ENCODE data around the gene FLT1. TPM values are rescaled to one million over a fixed set of nuclear protein-coding genes. Genes with fewer than 3 reads are reported as not detected.
A peak's percentile ranks its signal among the peaks of the same experiment; 100 is the strongest.

FLT1 gene
- total RNA-seq, 6 experiments from 2014 or later, result 80.5 to 118 (median 91.0) TPM

DNA sequence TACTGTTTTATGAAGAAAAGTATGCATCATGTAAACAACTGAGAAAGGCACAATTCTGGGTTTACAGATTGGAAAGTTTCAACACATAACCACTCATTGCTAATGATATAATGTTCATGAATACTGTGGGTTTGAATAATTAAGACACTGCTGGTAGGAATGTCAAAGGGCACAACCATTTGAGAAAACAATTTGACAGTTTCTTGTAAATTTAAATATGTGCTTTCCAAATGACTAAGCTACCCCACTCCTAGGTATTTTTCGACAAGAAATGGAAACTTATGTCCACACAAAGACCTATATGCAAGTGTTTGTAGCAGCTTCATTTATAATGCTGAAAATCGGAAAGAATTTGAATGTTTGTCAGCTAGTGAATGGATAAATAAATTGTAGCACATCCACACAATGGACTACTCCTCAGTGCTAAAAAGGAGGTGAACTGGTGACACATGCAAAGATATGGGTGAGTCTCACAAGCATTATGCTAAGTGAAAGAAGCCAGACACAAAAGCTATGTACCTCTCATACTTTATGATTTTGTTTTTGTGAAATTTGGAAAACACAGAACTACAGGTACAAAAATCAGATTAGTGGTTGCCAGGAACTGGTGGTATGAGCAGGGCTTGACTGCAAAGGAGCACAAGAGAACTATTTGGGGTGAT is 44.8 kb upstream of the FLT1 start:
- H3K27me3 Mint-ChIP-seq (ENCODE audit: insufficient read depth), result no peaks in the 10 kb centered on the region; the same call in 1 of the 2 replicates
- no peak for DNase-seq
- no peak overlapping the region for H3K27ac Mint-ChIP-seq
- peaks cover 16% of the 10 kb centered on the region for H3K36me3 Mint-ChIP-seq (ENCODE audit: low read depth)
- H3K4me3 Mint-ChIP-seq, result no peak overlapping the region
- TF ChIP-seq CTCF (IDR thresholded peaks at IDR 0.05), result no peak
- H3K4me1 Mint-ChIP-seq (ENCODE audit: low read depth), result peaks cover 46% of the 10 kb centered on the region
- peaks cover 12% of the 10 kb centered on the region for H3K9me3 Mint-ChIP-seq

DNA sequence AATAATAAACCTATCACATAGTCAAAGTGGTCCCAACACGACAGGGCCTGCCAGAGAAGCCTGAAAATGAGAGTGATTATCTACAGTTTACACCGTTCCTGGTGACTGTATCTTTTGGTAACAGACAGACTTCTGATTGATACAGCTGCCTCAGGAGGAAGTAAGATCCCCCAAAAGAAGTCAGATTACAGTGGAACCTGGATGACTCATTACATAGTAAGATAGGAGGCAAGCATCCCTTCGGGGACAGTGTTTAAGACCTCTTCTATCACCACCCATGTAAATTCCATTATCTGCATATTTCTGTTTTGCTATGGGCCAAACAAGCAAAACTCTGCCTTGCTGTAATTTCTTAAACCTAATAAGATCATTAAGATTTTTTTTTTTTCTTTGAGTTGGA is 44.0 kb upstream of the FLT1 start:
- peaks cover 8% of the 10 kb centered on the region for H3K36me3 Mint-ChIP-seq (ENCODE audit: low read depth)
- TF ChIP-seq CTCF (IDR thresholded peaks at IDR 0.05), result no peak
- no peak for DNase-seq
- H3K27ac Mint-ChIP-seq, result no peak overlapping the region
- peaks cover 4% of the 10 kb centered on the region for H3K9me3 Mint-ChIP-seq
- H3K27me3 Mint-ChIP-seq (ENCODE audit: insufficient read depth), result no peaks in the 10 kb centered on the region
- H3K4me3 Mint-ChIP-seq, result no peak overlapping the region
- H3K4me1 Mint-ChIP-seq (ENCODE audit: low read depth), result peaks cover 46% of the 10 kb centered on the region

GRCh38 chr13:28537171-28537570 is 42.2 kb upstream of the FLT1 start:
- no peak for TF ChIP-seq CTCF (IDR thresholded peaks at IDR 0.05)

GRCh38 chr13:28536371-28536770 is 41.4 kb upstream of the FLT1 start:
- Mint-ChIP-seq H3K27ac (no peak overlapping the region), H3K9me3 (no peaks in the 10 kb centered on the region), H3K27me3 (ENCODE audit: insufficient read depth) (no peaks in the 10 kb centered on the region), H3K4me3 (no peak overlapping the region), H3K36me3 (ENCODE audit: low read depth) (no peaks in the 10 kb centered on the region), H3K4me1 (ENCODE audit: low read depth) (peaks cover 38% of the 10 kb centered on the region)
- no peak for DNase-seq
- TF ChIP-seq CTCF (IDR thresholded peaks at IDR 0.05), result no peak

More at GRCh38 chr13:28537171-28537570, 42.2 kb upstream of the FLT1 start:
- DNase-seq, result no peak
- Mint-ChIP-seq H3K36me3 (ENCODE audit: low read depth) (no peaks in the 10 kb centered on the region), H3K27ac (peak overlapping the region; percentile 2; the same call in 1 of the 2 replicates), H3K4me1 (ENCODE audit: low read depth) (peaks cover 46% of the 10 kb centered on the region), H3K9me3 (no peaks in the 10 kb centered on the region), H3K27me3 (ENCODE audit: insufficient read depth) (no peaks in the 10 kb centered on the region), H3K4me3 (no peak overlapping the region)

DNA sequence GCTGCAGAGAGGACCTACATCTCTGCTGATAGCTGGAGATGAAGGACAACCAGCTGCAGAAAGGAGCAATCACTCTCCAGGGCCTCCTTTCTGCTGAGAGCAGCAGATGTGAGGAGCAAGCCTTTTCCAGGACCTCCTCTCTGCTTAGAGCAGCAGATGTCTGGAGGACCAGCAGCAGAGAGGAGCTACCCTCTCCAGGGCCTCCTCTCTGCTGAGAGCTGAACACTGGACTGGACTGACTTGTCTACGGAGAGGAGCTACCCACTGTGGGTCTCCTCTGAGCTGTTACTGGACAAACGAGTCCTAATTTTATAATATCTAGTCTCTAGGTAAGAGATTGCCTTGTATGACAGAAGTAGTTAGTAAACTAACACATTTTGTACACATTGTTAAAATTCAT is 40.8 kb upstream of the FLT1 start:
- Mint-ChIP-seq H3K9me3 (no peaks in the 10 kb centered on the region), H3K4me3 (no peak overlapping the region), H3K27me3 (ENCODE audit: insufficient read depth) (no peaks in the 10 kb centered on the region)

More for the DNA sequence above, 40.8 kb upstream of the FLT1 start:
- H3K27ac Mint-ChIP-seq, result no peak overlapping the region
- DNase-seq, result no peak
- H3K36me3 Mint-ChIP-seq (ENCODE audit: low read depth), result no peaks in the 10 kb centered on the region
- TF ChIP-seq CTCF (IDR thresholded peaks at IDR 0.05), result no peak
- H3K4me1 Mint-ChIP-seq (ENCODE audit: low read depth), result peaks cover 32% of the 10 kb centered on the region
